H54 (cell line): ENCODE measurements around the gene KCTD3.

Experiments used
- DNase-seq: peaks from one replicate; pipeline ENCODE4 v3.0.0; 2011; ENCODE audit warnings: low spot score, mixed read lengths; ENCODE audit not compliant: insufficient read length
- FAIRE-seq: peaks from 3 replicates; lab custom pipeline; 2011; peaks lifted over from hg19 to GRCh38; lab: Jason Lieb, UNC
- POLR2A ChIP-seq: IDR thresholded peaks from 2 replicates; pipeline ENCODE4 v1.6.1; 2011; ENCODE audit warnings: low read depth, mild to moderate bottlenecking, low read length

Gene KCTD3

GRCh38 chr1:215605011-215605621 lies 38.0 kb downstream of the KCTD3 start:
- no peak for TF ChIP-seq POLR2A
- DNase-seq (no peak), FAIRE-seq (no peak)

GRCh38 chr1:215606036-215606435 lies 38.9 kb downstream of the KCTD3 start:
- no peak for FAIRE-seq
- no peak for DNase-seq
- TF ChIP-seq POLR2A = no peak

DNA sequence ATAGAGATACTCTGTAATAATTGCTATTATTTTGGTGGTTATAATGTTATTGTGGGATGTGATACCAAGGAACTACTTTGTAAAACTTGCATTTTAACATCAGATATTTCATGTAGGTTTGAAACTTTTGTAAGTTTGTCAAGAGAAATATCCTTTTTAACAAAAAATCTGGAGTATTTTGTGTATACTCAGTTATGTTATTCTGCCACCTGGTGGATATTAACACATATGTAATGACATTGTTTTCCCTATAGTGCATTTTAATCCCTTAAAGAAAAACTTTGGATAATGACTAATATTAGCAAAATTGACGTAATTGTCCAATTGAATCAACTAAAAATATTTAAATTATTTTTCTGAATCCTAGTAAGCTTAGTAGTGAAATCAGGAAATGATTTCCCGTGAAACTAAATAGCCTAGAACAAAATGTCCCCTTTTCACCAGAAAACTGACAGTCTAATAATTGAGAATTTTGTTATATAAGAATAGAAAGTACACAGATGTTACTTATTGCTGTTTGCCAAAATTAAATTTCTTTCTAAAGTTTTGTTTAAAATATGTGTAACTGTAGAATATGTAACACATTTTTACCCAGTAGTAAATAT lies 39.6 kb downstream of the KCTD3 start:
- no peak for TF ChIP-seq POLR2A
- DNase-seq (no peak), FAIRE-seq (peak; percentile 53)

GRCh38 chr1:215607412-215607811 lies 40.3 kb downstream of the KCTD3 start:
- TF ChIP-seq POLR2A = no peak
- FAIRE-seq (no peak), DNase-seq (no peak)

DNA sequence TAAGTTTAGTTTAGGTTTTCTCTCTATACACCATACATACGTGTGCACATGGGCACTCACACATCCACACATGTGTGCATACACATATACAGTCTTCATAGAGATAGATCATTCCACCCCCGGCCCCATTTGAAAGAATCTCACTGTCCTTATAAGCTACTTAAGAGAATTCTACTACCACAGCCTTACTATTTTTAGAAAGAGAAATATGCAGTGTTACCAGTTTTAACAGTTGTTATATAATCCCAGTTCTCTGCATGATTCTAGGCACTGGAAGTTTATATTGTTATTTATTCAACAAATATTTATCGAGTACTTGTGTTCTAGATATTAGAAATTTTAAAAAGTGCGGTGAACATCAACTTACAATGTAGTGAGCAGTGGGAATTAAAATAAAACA lies 41.5 kb downstream of the KCTD3 start:
- TF ChIP-seq POLR2A = no peak
- DNase-seq = no peak
- no peak for FAIRE-seq

GRCh38 chr1:215612391-215612790 lies 45.3 kb downstream of the KCTD3 start:
- TF ChIP-seq POLR2A = no peak
- FAIRE-seq (no peak), DNase-seq (no peak)

GRCh38 chr1:215617979-215618378 lies 50.9 kb downstream of the KCTD3 start:
- DNase-seq (no peak), FAIRE-seq (no peak)
- TF ChIP-seq POLR2A = no peak

- FAIRE-seq (no peak), DNase-seq (no peak)
- TF ChIP-seq POLR2A = no peak
Measured at GRCh38 chr1:215623162-215623561, 56.1 kb downstream of the KCTD3 start.

DNA sequence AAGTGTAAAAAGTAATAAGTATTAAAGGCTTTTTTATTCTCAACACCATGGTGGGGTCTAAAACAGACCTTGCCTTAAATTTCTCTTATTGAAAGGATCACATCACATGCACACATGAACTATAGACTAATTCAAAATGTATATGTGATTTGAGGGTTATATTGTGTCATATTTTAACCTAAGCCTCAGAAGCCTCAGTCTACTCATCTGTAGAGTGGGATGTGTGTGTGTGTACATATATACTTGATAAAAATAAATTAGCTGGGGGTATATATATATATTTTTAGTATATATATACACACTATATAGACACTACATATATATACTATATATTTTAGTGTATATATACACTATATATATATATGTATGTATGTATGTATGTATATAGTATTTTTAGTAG lies 58.8 kb downstream of the KCTD3 start:
- no peak for FAIRE-seq
- TF ChIP-seq POLR2A = no peak
- DNase-seq = no peak

DNA sequence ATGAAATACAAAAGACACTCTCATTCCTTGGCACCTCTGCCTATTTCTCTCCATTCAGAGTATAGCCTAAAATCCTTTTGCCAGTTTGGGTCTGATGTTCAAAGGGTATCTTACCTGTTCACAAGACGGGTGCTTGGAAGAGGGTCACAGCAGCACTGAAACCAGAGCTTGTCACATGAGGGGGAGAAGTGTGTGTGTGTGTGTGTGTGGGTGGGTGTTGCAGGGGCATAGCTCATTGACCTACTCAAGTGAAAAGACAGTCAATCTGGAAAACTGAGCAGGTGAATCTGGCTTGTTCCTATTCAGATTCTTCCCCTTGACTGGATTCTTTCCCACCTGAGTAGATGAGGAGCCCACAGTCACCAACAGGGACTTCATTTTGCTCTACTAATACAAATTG lies 63.9 kb downstream of the KCTD3 start:
- DNase-seq (no peak), FAIRE-seq (no peak)
- TF ChIP-seq POLR2A = no peak

DNA sequence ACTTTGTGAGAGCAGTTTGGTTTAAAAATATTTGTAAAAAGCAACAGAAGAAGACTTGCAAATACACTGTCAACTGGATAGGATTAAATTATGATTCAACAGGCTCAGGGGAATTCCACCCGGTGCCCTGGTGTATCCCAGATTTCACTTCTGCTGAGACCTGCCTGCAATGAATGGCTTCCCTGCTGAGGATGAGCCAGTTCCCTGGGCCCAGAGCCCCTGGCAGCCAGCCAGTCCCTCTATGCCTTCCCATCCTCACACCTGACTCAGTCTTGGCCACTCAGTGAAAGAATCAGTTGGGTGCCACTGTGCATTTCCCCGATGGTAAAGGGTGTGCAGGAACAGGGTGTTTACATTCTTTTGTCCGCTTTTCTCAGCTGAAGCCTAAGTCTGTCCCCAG lies 64.4 kb downstream of the KCTD3 start:
- FAIRE-seq = peak; percentile 73
- TF ChIP-seq POLR2A = no peak
- peak; percentile 46 for DNase-seq

GRCh38 chr1:215635827-215636226 lies 68.7 kb downstream of the KCTD3 start:
- no peak for FAIRE-seq
- no peak for DNase-seq

GRCh38 chr1:215636258-215636965 lies 69.3 kb downstream of the KCTD3 start:
- DNase-seq (no peak), FAIRE-seq (no peak)
- TF ChIP-seq POLR2A = no peak

More at GRCh38 chr1:215635827-215636226, 68.7 kb downstream of the KCTD3 start:
- TF ChIP-seq POLR2A = no peak

DNA sequence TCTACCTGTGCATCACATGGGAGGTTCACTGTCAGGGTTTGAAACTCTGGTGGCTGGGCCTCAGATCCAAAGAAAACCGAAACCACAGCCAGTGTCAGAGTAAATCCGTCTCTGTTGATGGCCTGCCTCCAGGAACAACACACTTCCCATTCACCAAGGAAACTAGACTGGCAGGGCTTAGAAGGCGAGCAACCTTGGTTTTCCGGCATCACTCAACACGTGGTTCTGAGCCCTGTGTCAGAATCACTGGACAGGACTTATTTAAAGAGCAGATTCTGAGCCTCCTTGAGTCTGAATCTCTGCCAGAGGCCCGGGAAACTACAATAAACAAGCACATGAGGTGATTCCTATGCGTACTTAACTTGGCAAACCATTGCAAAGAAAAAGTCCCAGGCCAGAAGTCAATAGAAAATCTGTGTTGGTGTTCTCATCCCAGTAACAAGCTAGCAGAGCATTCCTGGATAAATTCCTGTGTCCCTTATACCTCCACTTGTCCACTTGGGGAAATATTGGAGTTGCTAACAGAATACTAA lies 70.0 kb downstream of the KCTD3 start:
- TF ChIP-seq POLR2A = no peak
- FAIRE-seq (no peak), DNase-seq (no peak)
